Ovary (tissue), 9 donors: ENCODE data around the gene LRRC27. TPM values are rescaled to one million over a fixed set of nuclear protein-coding genes. Genes with fewer than 3 reads are reported as not detected.

Experiments
- DNase-seq, 5 donors: peaks; one replicate each; pipeline ENCODE4 v3.0.0-alpha.2; 2019 to 2020
- H3K27ac ChIP-seq, 2 donors: fragments of 200-600 bp; one replicate each; pipeline versions ENCODE4 v1.5.1 to v1.8.0; 2019 to 2022
- H3K27me3 ChIP-seq: fragments of 200-600 bp; one replicate; pipeline ENCODE4 v1.8.0; 2022
- H3K36me3 ChIP-seq: fragments of 200-600 bp; sonication (generic); one replicate; pipeline ENCODE4 v1.5.1; 2019
- H3K4me1 ChIP-seq: one replicate; pipeline ENCODE4 v1.8.1; 2013; ENCODE audit warnings: mild to moderate bottlenecking, moderate library complexity; ENCODE audit not compliant: insufficient read depth
- H3K4me3 ChIP-seq: fragments of 200-600 bp; sonication (generic); one replicate; pipeline ENCODE4 v1.5.1; 2017
- H3K9me3 ChIP-seq, 2 donors: fragments of 200-600 bp in 1 of 2; sonication (generic) in 1 of 2; one replicate each; pipeline versions ENCODE4 v1.5.1 to v1.8.1; 2013 to 2019; ENCODE audit warnings: mild to moderate bottlenecking in 1 of 2, moderate library complexity in 1 of 2
- EP300 ChIP-seq: sonication (generic); formaldehyde crosslinking; IDR thresholded peaks from one replicate; pipeline ENCODE4 v1.6.1; 2017; ENCODE audit warnings: antibody characterized with exemption
- POLR2A ChIP-seq: fragments of 450-650 bp; IDR thresholded peaks from one replicate; pipeline ENCODE4 v1.6.1; 2017; ENCODE audit warnings: antibody characterized with exemption, mild to moderate bottlenecking, moderate library complexity
- WGBS, 3 donors: extraction: QIAGEN DNeasy Blood & Tissue Kit in 1 of 3; methylation state at CpG; one replicate each; pipeline versions ENCODE4 v1.1.5 to v1.1.7; 2013 to 2017; 5-methylcytosine and 5-hydroxymethylcytosine counted together
- intact Hi-C, 4 donors: fragments of 100-400 bp; cut with DNase I; formaldehyde crosslinking; loops; one replicate each; pipeline versions ENCODE4 v1.11.0 to v1.15.1; 2022 to 2023
- polyA plus RNA-seq, 2 donors: library from polyadenylated mRNA; stranded (reverse); fragments of 200-250 nt in 1 of 2; fragments of 350-450 nt in 1 of 2; fragmentation: Illumina TruSeq in 1 of 2; extraction: RNeasy Lipid Tissue Mini Kit (QIAGEN cat#74804) in 1 of 2; gene quantifications; one replicate each; pipeline ENCODE4 v1.2.3, GENCODE V29; 2013 to 2014
- total RNA-seq, 7 donors: library from RNA; depleted of rRNA in 2 of 7; stranded (reverse); fragments of >200 nt in 2 of 7; fragmentation: NEBNext Ultra II Directional in 3 of 7; extraction: Animal tissue kit (Norgen Biotek cat#: 25700) in 3 of 7; gene quantifications; one replicate each; pipeline versions ENCODE4 v1.1.0 to v1.2.4, GENCODE V29; 2016 to 2023
- TF ChIP-seq, protein P1 (sequence below), 3 donors: fragments of 450-650 bp in 2 of 3; fragments of 200-600 bp in 1 of 3; IDR thresholded peaks; one replicate each; pipeline versions ENCODE4 v1.5.1 to v1.8.0; 2016 to 2022; ENCODE audit warnings: antibody characterized with exemption in 3 of 3, mild to moderate bottlenecking in 1 of 3
- donor health status: DM: no; HTN: no; CAD: no; lungs with moderate emphysema.
- donor health status: DM: no; HTN: no; CAD: no.
- donor health status: Bipolar disorder and iron deficiency.
- donor health status: DM: yes; HTN: yes; CAD: no.
- donor health status: DM: no; HTN: no; CAD: no.
- donor health status: DM: yes; HTN: yes; CAD: no.

Gene LRRC27
- total and polyA plus RNA-seq, 9 donors, result 7.4 to 12.3 (median 9.3) TPM

GRCh38 chr10:132428486-132428995 lies 96.5 kb downstream of the LRRC27 start:
- DNase-seq, result no peak
- intact Hi-C loops, result no loop called here
- H3K36me3 ChIP-seq, result no peaks in the 10 kb centered on the region
- TF ChIP-seq, protein P1, sequence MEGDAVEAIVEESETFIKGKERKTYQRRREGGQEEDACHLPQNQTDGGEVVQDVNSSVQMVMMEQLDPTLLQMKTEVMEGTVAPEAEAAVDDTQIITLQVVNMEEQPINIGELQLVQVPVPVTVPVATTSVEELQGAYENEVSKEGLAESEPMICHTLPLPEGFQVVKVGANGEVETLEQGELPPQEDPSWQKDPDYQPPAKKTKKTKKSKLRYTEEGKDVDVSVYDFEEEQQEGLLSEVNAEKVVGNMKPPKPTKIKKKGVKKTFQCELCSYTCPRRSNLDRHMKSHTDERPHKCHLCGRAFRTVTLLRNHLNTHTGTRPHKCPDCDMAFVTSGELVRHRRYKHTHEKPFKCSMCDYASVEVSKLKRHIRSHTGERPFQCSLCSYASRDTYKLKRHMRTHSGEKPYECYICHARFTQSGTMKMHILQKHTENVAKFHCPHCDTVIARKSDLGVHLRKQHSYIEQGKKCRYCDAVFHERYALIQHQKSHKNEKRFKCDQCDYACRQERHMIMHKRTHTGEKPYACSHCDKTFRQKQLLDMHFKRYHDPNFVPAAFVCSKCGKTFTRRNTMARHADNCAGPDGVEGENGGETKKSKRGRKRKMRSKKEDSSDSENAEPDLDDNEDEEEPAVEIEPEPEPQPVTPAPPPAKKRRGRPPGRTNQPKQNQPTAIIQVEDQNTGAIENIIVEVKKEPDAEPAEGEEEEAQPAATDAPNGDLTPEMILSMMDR (IDR thresholded peaks at IDR 0.05), result no peak
- TF ChIP-seq POLR2A (no peak), EP300 (no peak)
- H3K4me3 ChIP-seq, result no peak overlapping the region
- no peak overlapping the region for H3K27ac ChIP-seq
- H3K9me3 ChIP-seq, result no peaks in the 10 kb centered on the region
- WGBS, 3 donors, result 94 to 97% (median 96%) methylated on average over 11 of the region's 11 CpGs
- H3K27me3 ChIP-seq, result no peaks in the 10 kb centered on the region
- H3K4me1 ChIP-seq, result peaks cover 4% of the 10 kb centered on the region

Other genes with a start within 250 kb of the LRRC27 start
- 1 to 10 TPM in 5 of 7 donors, under 1 TPM in 2; 0.33 to 7.0 (median 1.7) TPM for gene DPYSL4, start 145.2 kb upstream of the LRRC27 start, total RNA-seq
- 1 to 10 TPM in 1 of 2 donors, under 1 TPM in 1; 0.27 to 5.4 TPM for gene DPYSL4, start 145.2 kb upstream of the LRRC27 start, polyA plus RNA-seq
- 10 to 100 TPM in 2 of 7 donors, 1 to 10 TPM in 5; 5.4 to 13.8 (median 9.5) TPM for gene STK32C, start 24.2 kb upstream of the LRRC27 start, total RNA-seq
- 1 to 10 TPM; 2.6 to 8.8 TPM for gene STK32C, start 24.2 kb upstream of the LRRC27 start, polyA plus RNA-seq
- 10 to 100 TPM in 6 of 7 donors, 1 to 10 TPM in 1; 7.3 to 26.0 (median 17.6) TPM for gene PWWP2B, start 65.0 kb downstream of the LRRC27 start, total RNA-seq
- gene PWWP2B, start 65.0 kb downstream of the LRRC27 start, polyA plus RNA-seq, result 1 to 10 TPM; 1.1 to 8.5 TPM
- 10 to 100 TPM; 19.8 to 41.2 (median 35.3) TPM for gene INPP5A, start 205.6 kb downstream of the LRRC27 start, total RNA-seq
- gene INPP5A, start 205.6 kb downstream of the LRRC27 start, polyA plus RNA-seq, result 10 to 100 TPM; 20.2 to 41.2 TPM